ENCODE measurements around the gene HRH1.

- no peak for TF ChIP-seq CTCF (optimal IDR thresholded peaks at IDR 0.05 in 1 of 3, IDR thresholded peaks at IDR 0.05 in 1 of 3, conservative IDR thresholded peaks at IDR 0.05 in 1 of 3; ENCODE audit: extremely low read depth in 1 of 3, insufficient read depth in 2 of 3, low read length in 3 of 3)
- no peak for TF ChIP-seq EZH2 (IDR thresholded peaks at IDR 0.05; ENCODE audit: low read length)
These were observed 30.9 kb downstream of the HRH1 start for GRCh38 chr3:11185144-11185543.

Data from keratinocyte (primary cell).